Brain microvascular endothelial cell (primary cell): ENCODE data around the gene MIGA1.
A peak's percentile ranks its signal among the peaks of the same experiment; 100 is the strongest.

Source experiments
- DNase-seq: peaks from one replicate; pipeline ENCODE4 v3.0.0-alpha.2; 2020
- H3K27ac ChIP-seq: fragments of 250-450 bp; sonication (Bioruptor Pico); 2 replicates; pipeline ENCODE4 v1.5.1; 2020; ENCODE audit warnings: mild to moderate bottlenecking, moderate library complexity
- H3K27me3 ChIP-seq: fragments of 250-450 bp; sonication (Bioruptor Pico); replicated peaks from 2 replicates; pipeline ENCODE4 v1.5.1; 2020; ENCODE audit warnings: mild to moderate bottlenecking
- H3K36me3 ChIP-seq: fragments of 250-450 bp; sonication (Bioruptor Pico); replicated peaks from 2 replicates; pipeline ENCODE4 v1.5.1; 2020; ENCODE audit warnings: mild to moderate bottlenecking
- H3K4me3 ChIP-seq: 2 replicates; pipeline ENCODE4 v1.5.1; 2011; ENCODE audit warnings: low read depth, mild to moderate bottlenecking, control low read depth, low read length, moderate library complexity
- in situ Hi-C: cut with HindIII; loops from 2 replicates; pipeline ENCODE4 v1.10.0; 2017; ENCODE audit warnings: low sequenced_read_pairs, low pct_ligation_motif_present
- TF ChIP-seq, protein P1 (sequence below): IDR thresholded peaks from 2 replicates; pipeline ENCODE4 v1.5.1; 2011; ENCODE audit warnings: low read depth, mild to moderate bottlenecking, moderate library complexity, low read length, control low read depth, inconsistent platforms; ENCODE audit errors: missing control alignments

Gene MIGA1, protein sequence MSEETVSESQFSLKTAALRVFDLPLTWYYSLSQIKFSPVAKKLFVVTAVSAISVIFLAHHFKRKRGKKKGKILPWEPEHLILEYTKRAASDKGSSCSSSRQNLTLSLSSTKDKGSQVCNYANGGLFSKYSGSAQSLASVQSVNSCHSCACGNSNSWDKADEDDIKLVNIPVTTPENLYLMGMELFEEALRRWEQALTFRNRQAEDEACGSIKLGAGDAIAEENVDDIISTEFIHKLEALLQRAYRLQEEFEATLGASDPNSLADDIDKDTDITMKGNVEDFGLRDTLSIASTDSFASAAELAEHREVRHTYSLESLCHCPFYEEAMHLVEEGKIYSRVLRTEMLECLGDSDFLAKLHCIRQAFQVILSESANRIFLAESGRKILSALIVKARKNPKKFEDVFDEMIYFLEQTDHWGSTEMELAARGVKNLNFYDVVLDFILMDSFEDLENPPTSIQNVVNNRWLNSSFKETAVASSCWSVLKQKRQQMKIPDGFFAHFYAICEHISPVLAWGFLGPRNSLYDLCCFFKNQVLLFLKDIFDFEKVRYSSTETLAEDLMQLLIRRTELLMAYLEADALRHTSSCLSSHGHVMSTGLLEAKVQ

DNA sequence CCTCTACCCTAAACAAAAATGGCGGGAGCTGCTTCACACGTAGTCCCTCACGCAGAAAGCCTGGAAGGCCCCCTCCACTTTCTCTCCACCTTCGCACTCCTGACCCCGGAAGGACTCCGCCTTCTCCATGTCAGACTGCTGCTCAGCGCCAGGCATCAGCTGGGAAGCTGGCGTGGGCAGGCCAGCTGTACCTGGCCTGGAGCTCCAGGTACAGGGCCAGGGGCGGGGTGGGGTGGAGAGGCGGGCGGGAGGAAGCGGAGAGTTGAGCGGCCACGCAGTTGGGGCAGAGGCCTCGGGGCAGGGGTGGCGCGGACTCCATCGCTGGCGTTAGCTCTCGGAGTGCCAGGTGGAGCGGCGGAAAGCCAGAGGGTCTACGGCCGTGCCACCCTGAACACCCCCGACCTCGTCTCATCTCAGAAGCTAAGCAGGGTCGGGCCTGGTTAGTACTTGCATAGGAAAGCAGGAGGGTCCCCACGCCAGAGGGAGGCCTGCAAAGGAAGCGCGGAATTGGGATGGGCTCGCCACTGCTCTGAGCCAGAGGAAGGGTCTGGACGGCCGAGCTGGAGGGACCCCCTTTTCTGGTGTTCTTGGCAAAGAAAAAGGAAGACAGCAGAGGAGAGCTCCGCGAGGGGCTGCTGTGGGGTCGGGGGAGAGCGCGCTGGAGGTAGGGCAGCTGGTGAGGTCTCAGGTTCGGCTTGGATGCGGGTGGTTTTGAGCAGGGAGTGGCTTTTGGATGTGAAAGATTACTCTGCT, at the start of gene MIGA1:
MIGA1 (plus strand) TSS at position 121 of the 753 bp plus-strand sequence. CDS start 3,604 bp downstream, outside the sequence.
- H3K36me3 ChIP-seq = peaks cover 8% of the 10 kb centered on the region
- H3K27me3 ChIP-seq = no peaks in the 10 kb centered on the region
- TF ChIP-seq, protein P1, sequence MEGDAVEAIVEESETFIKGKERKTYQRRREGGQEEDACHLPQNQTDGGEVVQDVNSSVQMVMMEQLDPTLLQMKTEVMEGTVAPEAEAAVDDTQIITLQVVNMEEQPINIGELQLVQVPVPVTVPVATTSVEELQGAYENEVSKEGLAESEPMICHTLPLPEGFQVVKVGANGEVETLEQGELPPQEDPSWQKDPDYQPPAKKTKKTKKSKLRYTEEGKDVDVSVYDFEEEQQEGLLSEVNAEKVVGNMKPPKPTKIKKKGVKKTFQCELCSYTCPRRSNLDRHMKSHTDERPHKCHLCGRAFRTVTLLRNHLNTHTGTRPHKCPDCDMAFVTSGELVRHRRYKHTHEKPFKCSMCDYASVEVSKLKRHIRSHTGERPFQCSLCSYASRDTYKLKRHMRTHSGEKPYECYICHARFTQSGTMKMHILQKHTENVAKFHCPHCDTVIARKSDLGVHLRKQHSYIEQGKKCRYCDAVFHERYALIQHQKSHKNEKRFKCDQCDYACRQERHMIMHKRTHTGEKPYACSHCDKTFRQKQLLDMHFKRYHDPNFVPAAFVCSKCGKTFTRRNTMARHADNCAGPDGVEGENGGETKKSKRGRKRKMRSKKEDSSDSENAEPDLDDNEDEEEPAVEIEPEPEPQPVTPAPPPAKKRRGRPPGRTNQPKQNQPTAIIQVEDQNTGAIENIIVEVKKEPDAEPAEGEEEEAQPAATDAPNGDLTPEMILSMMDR = no peak
- in situ Hi-C loops = no loop called here
- peak within 1 kb of the TSS; percentile 41 for H3K27ac ChIP-seq
- DNase-seq = peak; percentile 76
- peak within 1 kb of the TSS; percentile 93 for H3K4me3 ChIP-seq

- peaks cover 11% of the 10 kb centered on the region for H3K36me3 ChIP-seq
- H3K4me3 ChIP-seq = no peak overlapping the region
- TF ChIP-seq, protein P1 = no peak
- in situ Hi-C loops = no loop called here
- no peak overlapping the region for H3K27ac ChIP-seq
- no peaks in the 10 kb centered on the region for H3K27me3 ChIP-seq
- no peak for DNase-seq
Measured at GRCh38 chr1:77732090-77732489, 47.4 kb upstream of the MIGA1 start.

DNA sequence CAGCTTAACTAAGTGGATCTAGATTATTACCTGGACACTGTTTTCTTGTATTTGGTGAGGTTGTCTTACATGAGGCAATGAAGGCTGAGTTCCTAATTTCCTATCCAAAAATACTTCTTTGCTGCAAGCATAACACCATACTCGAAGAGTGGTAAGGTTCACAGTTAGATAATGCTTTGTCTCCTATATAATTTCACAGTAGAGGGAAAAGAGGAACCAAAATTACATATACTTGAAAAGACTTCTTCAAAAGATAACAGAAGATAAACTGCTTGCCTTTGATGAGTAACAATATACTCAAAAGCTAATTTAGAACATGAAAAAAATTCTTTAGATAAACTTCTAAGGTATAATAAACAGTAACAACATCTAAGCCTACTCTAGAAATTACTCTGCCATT, 40.2 kb upstream of the MIGA1 start:
- TF ChIP-seq, protein P1 = no peak
- H3K27ac ChIP-seq = no peak overlapping the region

GRCh38 chr1:77741316-77741715, 38.1 kb upstream of the MIGA1 start:
- in situ Hi-C loops = no loop called here
- TF ChIP-seq, protein P1 = no peak
- no peak for DNase-seq
- H3K36me3 ChIP-seq = peaks cover 9% of the 10 kb centered on the region
- no peak overlapping the region for H3K4me3 ChIP-seq
- no peak overlapping the region for H3K27ac ChIP-seq
- no peaks in the 10 kb centered on the region for H3K27me3 ChIP-seq

More for the DNA sequence above, 40.2 kb upstream of the MIGA1 start:
- Histone ChIP-seq H3K27me3 (no peaks in the 10 kb centered on the region), H3K36me3 (peaks cover 14% of the 10 kb centered on the region), H3K4me3 (no peak overlapping the region)
- no peak for DNase-seq
- in situ Hi-C loops = no loop called here

DNA sequence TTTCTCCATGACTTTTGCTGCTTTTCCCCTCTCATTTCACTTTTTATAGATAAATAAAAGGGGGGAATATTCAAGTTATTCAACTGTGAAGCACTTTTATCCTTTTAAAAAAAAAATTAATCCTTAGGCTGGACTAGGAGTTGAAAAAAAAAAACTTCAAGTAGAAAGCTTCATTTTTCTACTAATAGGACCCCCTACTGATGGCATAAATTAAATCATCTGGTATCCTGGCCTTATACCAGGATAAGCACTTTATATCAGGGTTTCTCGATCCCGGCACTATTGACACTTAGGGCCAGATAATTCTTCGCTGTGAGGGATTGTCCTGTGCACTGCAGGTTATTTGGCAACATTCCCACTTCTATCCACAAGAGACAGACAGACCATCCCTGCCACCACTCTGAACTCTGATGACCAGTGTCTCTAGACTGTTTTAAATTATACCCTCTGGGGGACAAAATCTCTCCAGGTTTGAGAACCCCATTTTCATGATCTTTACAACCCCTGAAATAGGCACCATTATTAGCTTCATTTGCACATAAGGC, 37.4 kb upstream of the MIGA1 start:
- in situ Hi-C loops = no loop called here
- H3K36me3 ChIP-seq = peaks cover 9% of the 10 kb centered on the region
- TF ChIP-seq, protein P1 = no peak

More for the DNA sequence above, 37.4 kb upstream of the MIGA1 start:
- H3K4me3 ChIP-seq = no peak overlapping the region
- H3K27me3 ChIP-seq = no peaks in the 10 kb centered on the region
- no peak overlapping the region for H3K27ac ChIP-seq
- no peak for DNase-seq
